Activated CD4-positive, alpha-beta T cell treated with anti-CD3 and anti-CD28 coated beads for 36 hours (primary cell): ENCODE measurements around the gene KDM6A. TPM values are rescaled to one million over a fixed set of nuclear protein-coding genes. Genes with fewer than 3 reads are reported as not detected.

ENCODE experiments used
- ATAC-seq: fragments of 200-7000 bp; cut with Tn5 transposase; one replicate; pipeline ENCODE4 v1.10.0; 2021; ENCODE audit warnings: mild to moderate bottlenecking, moderate library complexity
- CTCF ChIA-PET: fragments of 350-600 bp; sonication (Branson Sonifier 250); formaldehyde crosslinking; loops from one replicate; lab custom pipeline; 2021; ENCODE audit warnings: antibody characterized with exemption; lab: Charles Lee
- POLR2A ChIA-PET: fragments of 350-600 bp; sonication (Branson Sonifier 250); formaldehyde crosslinking; loops from one replicate; lab custom pipeline; 2021; ENCODE audit warnings: antibody characterized with exemption, inconsistent platforms; lab: Charles Lee
- DNase-seq: peaks from one replicate; pipeline ENCODE4 v3.0.0-alpha.2; 2020
- H3K27ac Mint-ChIP-seq: one replicate; pipeline ENCODE4 v1.8.0; 2021; ENCODE audit warnings: mixed read lengths
- H3K27me3 Mint-ChIP-seq: one replicate; pipeline ENCODE4 v1.8.0; 2021; ENCODE audit warnings: mixed read lengths
- H3K36me3 Mint-ChIP-seq: one replicate; pipeline ENCODE4 v1.8.0; 2021; ENCODE audit warnings: low read depth, mixed read lengths
- H3K4me1 Mint-ChIP-seq: one replicate; pipeline ENCODE4 v1.8.0; 2021; ENCODE audit warnings: mixed read lengths
- H3K4me3 Mint-ChIP-seq: one replicate; pipeline ENCODE4 v1.8.0; 2021; ENCODE audit warnings: mild to moderate bottlenecking, moderate library complexity, mixed read lengths
- H3K9me3 Mint-ChIP-seq: one replicate; pipeline ENCODE4 v1.8.0; 2021; ENCODE audit warnings: low read depth, mixed read lengths
- intact Hi-C, 2 experiments: fragments of 100-400 bp; cut with DNase I in 1 of 2; cut with micrococcal nuclease in 1 of 2; formaldehyde crosslinking; loops; one replicate each; pipeline versions ENCODE4 v1.14.2 to v1.15.1; 2022 to 2024; cut with DNase I, micrococcal nuclease
- total RNA-seq, 2 experiments: library from RNA; stranded (reverse); gene quantifications; one replicate each; pipeline ENCODE4 v1.2.3, GENCODE V29; 2021

The KDM6A gene
- total RNA-seq, 2 experiments from 2014 or later = 18.9 to 24.2 TPM

- Mint-ChIP-seq H3K4me1 (peaks cover 6% of the 10 kb centered on the region), H3K27me3 (no peaks in the 10 kb centered on the region), H3K27ac (peak overlapping the region; percentile 89), H3K4me3 (peak overlapping the region; percentile 92), H3K9me3 (no peaks in the 10 kb centered on the region), H3K36me3 (peaks cover 5% of the 10 kb centered on the region)
- intact Hi-C loops = loop anchor here (2.0 to 10.0 kb wide), 10 partner anchors 50 to 1220 kb away; partner anchors contain the start of gene FUNDC1 (in 1 of the 2)
- CTCF ChIA-PET = interaction anchor here (0.5 kb wide), 1 partner anchor 19 kb away, joined by 4 read pairs; no protein-coding TSS in a partner anchor
- peak; percentile 46 for DNase-seq
- ATAC-seq = peak; percentile 8
- POLR2A ChIA-PET = interaction anchor here (0.6 to 0.9 kb wide), 2 partner anchors 32 to 1675 kb away, joined by 3 read pairs; no protein-coding TSS in a partner anchor
These were observed 812 bp upstream of the KDM6A start for GRCh38 chrX:44871931-44872820.

GRCh38 chrX:44873415-44874276, 658 bp downstream of the KDM6A start:
- POLR2A ChIA-PET = interaction anchor here (0.9 kb wide), 1 partner anchor 31 kb away, joined by 3 read pairs; no protein-coding TSS in a partner anchor
- peak; percentile 4 for ATAC-seq
- peak; percentile 59 for DNase-seq
- Mint-ChIP-seq H3K27ac (peak overlapping the region; percentile 99), H3K4me1 (peaks cover 9% of the 10 kb centered on the region), H3K4me3 (peak overlapping the region; percentile 92), H3K27me3 (no peaks in the 10 kb centered on the region), H3K36me3 (peaks cover 7% of the 10 kb centered on the region), H3K9me3 (no peaks in the 10 kb centered on the region)
- intact Hi-C loops = loop anchor here (2.0 to 10.0 kb wide), 10 partner anchors 49 to 1221 kb away; partner anchors contain the start of gene FUNDC1 (in 1 of the 2)
- CTCF ChIA-PET = no interaction called here

- DNase-seq (peak; percentile 68), ATAC-seq (peak; percentile 28)
- Mint-ChIP-seq H3K27me3 (no peaks in the 10 kb centered on the region), H3K27ac (peak overlapping the region; percentile 99), H3K36me3 (peaks cover 7% of the 10 kb centered on the region), H3K9me3 (no peaks in the 10 kb centered on the region), H3K4me1 (peaks cover 11% of the 10 kb centered on the region), H3K4me3 (peak overlapping the region; percentile 92)
- intact Hi-C loops = loop anchor here (5.0 to 10.0 kb wide), 9 partner anchors 48 to 1453 kb away; no protein-coding TSS in a partner anchor
- ChIA-PET CTCF (interaction anchor here (1.2 kb wide), 1 partner anchor 40 kb away, joined by 3 read pairs; no protein-coding TSS in a partner anchor), POLR2A (interaction anchor here (0.6 to 0.9 kb wide), 4 partner anchors 11 to 135 kb away, joined by 3 to 10 read pairs (median 4); no protein-coding TSS in a partner anchor)
These were observed 1.6 kb downstream of the KDM6A start for GRCh38 chrX:44874420-44875184.

GRCh38 chrX:44875185-44875489, 2.1 kb downstream of the KDM6A start:
- Mint-ChIP-seq H3K4me3 (peak overlapping the region; percentile 92), H3K4me1 (peaks cover 12% of the 10 kb centered on the region), H3K27me3 (no peaks in the 10 kb centered on the region), H3K9me3 (no peaks in the 10 kb centered on the region), H3K36me3 (peaks cover 8% of the 10 kb centered on the region), H3K27ac (peak overlapping the region; percentile 99)
- no peak for ATAC-seq
- CTCF ChIA-PET = interaction anchor here (1.2 to 1.4 kb wide), 2 partner anchors 12 to 40 kb away, joined by 3 read pairs; no protein-coding TSS in a partner anchor
- DNase-seq = no peak
- POLR2A ChIA-PET = interaction anchor here (0.6 to 0.9 kb wide), 3 partner anchors 11 to 63 kb away, joined by 3 to 10 read pairs (median 4); no protein-coding TSS in a partner anchor
- intact Hi-C loops = loop anchor here (5.0 to 10.0 kb wide), 3 partner anchors 50 to 1452 kb away; no protein-coding TSS in a partner anchor

- H3K27ac Mint-ChIP-seq = no peak overlapping the region
- CTCF ChIA-PET = interaction anchor here (1.4 kb wide), 1 partner anchor 11 kb away, joined by 3 read pairs; no protein-coding TSS in a partner anchor
- H3K4me1 Mint-ChIP-seq = peaks cover 16% of the 10 kb centered on the region
- intact Hi-C loops = loop anchor here (5.0 to 10.0 kb wide), 3 partner anchors 49 to 1451 kb away; no protein-coding TSS in a partner anchor
- ATAC-seq (no peak), DNase-seq (no peak)
- no peaks in the 10 kb centered on the region for H3K9me3 Mint-ChIP-seq
- peak overlapping the region; percentile 92 for H3K4me3 Mint-ChIP-seq
- POLR2A ChIA-PET = interaction anchor here (0.6 to 1.6 kb wide), 2 partner anchors 23 to 62 kb away, joined by 5 to 6 read pairs; no protein-coding TSS in a partner anchor
- no peaks in the 10 kb centered on the region for H3K27me3 Mint-ChIP-seq
- peaks cover 9% of the 10 kb centered on the region for H3K36me3 Mint-ChIP-seq
These were observed 3.1 kb downstream of the KDM6A start for GRCh38 chrX:44876086-44876485.

- no peak for ATAC-seq
- Mint-ChIP-seq H3K4me1 (peaks cover 13% of the 10 kb centered on the region), H3K27me3 (no peaks in the 10 kb centered on the region), H3K4me3 (no peak overlapping the region), H3K9me3 (no peaks in the 10 kb centered on the region), H3K36me3 (peaks cover 9% of the 10 kb centered on the region), H3K27ac (no peak overlapping the region)
- ChIA-PET CTCF (interaction anchor here (1.4 kb wide), 1 partner anchor 11 kb away, joined by 3 read pairs; no protein-coding TSS in a partner anchor), POLR2A (interaction anchor here (0.5 to 1.6 kb wide), 3 partner anchors 23 to 74 kb away, joined by 5 to 6 read pairs (median 5); no protein-coding TSS in a partner anchor)
- no peak for DNase-seq
- intact Hi-C loops = loop anchor here (5.0 to 10.0 kb wide), 3 partner anchors 48 to 1451 kb away; no protein-coding TSS in a partner anchor
These were observed 3.8 kb downstream of the KDM6A start for GRCh38 chrX:44876767-44877166.

GRCh38 chrX:44878780-44879179, 5.8 kb downstream of the KDM6A start:
- ATAC-seq (no peak), DNase-seq (no peak)
- H3K4me1 Mint-ChIP-seq = peaks cover 19% of the 10 kb centered on the region
- intact Hi-C loops = loop anchor here (5.0 to 10.0 kb wide), 3 partner anchors 46 to 1449 kb away; no protein-coding TSS in a partner anchor
- H3K4me3 Mint-ChIP-seq = no peak overlapping the region
- POLR2A ChIA-PET = no interaction called here
- no peak overlapping the region for H3K27ac Mint-ChIP-seq
- CTCF ChIA-PET = no interaction called here
- H3K9me3 Mint-ChIP-seq = no peaks in the 10 kb centered on the region
- peaks cover 9% of the 10 kb centered on the region for H3K36me3 Mint-ChIP-seq
- no peaks in the 10 kb centered on the region for H3K27me3 Mint-ChIP-seq

GRCh38 chrX:44881549-44881948, 8.6 kb downstream of the KDM6A start:
- H3K27me3 Mint-ChIP-seq = no peaks in the 10 kb centered on the region
- peaks cover 4% of the 10 kb centered on the region for H3K36me3 Mint-ChIP-seq
- no peak for ATAC-seq
- no peak overlapping the region for H3K27ac Mint-ChIP-seq
- H3K4me3 Mint-ChIP-seq = no peak overlapping the region
- no peak for DNase-seq
- CTCF ChIA-PET = no interaction called here
- intact Hi-C loops = no loop called here
- no peaks in the 10 kb centered on the region for H3K9me3 Mint-ChIP-seq
- POLR2A ChIA-PET = no interaction called here
- peaks cover 29% of the 10 kb centered on the region for H3K4me1 Mint-ChIP-seq

GRCh38 chrX:44882635-44883034, 9.6 kb downstream of the KDM6A start:
- Mint-ChIP-seq H3K36me3 (peaks cover 4% of the 10 kb centered on the region), H3K4me1 (peaks cover 31% of the 10 kb centered on the region), H3K4me3 (no peak overlapping the region), H3K9me3 (no peaks in the 10 kb centered on the region), H3K27ac (no peak overlapping the region), H3K27me3 (no peaks in the 10 kb centered on the region)
- CTCF ChIA-PET = no interaction called here
- no peak for DNase-seq
- POLR2A ChIA-PET = no interaction called here
- no peak for ATAC-seq
- intact Hi-C loops = no loop called here

GRCh38 chrX:44884944-44885343, 12.0 kb downstream of the KDM6A start:
- ATAC-seq (no peak), DNase-seq (no peak)
- intact Hi-C loops = no loop called here
- H3K9me3 Mint-ChIP-seq = no peaks in the 10 kb centered on the region
- ChIA-PET CTCF (no interaction called here), POLR2A (no interaction called here)
- no peaks in the 10 kb centered on the region for H3K27me3 Mint-ChIP-seq
- H3K4me3 Mint-ChIP-seq = no peak overlapping the region
- H3K27ac Mint-ChIP-seq = no peak overlapping the region
- H3K36me3 Mint-ChIP-seq = peaks cover 2% of the 10 kb centered on the region
- peaks cover 39% of the 10 kb centered on the region for H3K4me1 Mint-ChIP-seq
